Ammon's horn (tissue), 1 donor: ENCODE results near the gene PLEKHG3.

Experiments used
- DNase-seq: peaks from one replicate; pipeline ENCODE4 v3.0.0-alpha.2; 2016; ENCODE audit warnings: low spot score

PLEKHG3 gene

DNA sequence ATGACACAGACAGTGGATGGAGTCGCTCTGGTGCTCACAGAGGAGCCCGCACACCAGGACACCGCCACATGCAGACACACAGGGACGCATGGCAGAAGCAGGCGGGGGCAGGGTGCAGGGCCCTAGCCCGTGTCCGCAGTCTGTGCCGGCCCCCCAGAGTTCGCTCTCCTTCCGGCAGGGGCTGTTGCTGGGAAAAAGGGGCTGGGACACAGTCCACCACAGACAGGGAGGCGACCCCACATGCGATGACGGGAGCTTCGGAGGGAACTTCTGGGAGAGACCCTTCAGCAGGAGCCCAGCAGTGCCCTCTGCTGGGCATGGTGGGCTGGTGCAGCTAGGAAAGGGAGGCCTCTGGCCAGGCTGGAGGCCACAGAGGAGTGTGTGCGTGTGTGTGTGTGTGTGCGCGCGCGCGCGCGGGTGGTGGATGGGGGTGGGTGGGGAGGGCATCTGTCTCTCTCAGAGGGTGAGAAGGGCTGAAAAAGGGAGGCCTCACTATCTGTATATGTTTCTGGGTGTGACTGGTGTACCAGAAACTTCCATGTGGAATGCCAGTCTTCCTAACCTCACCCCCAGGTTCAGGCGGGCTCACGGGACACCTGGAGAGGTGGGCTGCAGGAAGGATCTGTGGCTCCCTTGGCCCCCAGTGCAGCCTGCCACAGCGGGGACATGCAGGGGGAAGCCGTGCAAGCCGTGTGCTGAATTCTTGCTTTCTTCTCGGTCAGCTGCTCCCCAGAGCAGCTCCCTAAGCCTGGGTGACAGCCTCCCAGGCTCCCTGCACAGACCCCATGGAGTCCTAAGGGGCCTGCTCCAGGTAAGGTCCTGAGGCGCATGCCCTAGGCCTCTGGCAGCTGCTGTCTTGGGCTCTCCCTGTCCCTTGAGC lies 60.7 kb downstream of the PLEKHG3 start:
- peak; percentile 81 for DNase-seq

DNA sequence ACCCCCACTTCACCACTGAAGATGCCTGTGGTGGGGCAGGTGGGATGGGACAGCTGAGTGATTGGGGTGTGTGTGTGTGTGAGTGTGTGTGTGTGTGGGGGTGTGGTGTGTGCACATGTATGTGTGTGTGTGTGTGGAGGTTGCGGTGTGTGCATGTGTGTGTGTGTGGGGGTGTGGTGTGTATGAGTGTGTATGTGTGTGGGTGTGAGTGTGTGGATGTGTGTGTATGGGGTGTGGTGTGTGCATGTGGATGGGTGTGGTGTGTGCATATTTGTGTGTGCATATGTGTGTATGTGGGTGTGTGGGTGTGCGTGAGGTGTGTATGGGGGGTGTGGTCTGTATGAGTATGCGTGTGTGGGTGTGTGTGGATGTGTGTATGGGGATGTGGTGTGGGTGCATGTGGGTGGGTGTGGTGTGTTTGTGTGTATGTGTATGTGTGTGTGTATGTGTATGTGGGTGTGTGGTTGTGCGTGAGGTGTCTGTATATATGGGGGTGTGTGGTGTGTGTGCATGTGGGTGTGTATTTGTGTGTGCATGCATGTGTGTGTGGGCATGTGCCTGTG lies 61.6 kb downstream of the PLEKHG3 start:
- DNase-seq, result no peak

DNA sequence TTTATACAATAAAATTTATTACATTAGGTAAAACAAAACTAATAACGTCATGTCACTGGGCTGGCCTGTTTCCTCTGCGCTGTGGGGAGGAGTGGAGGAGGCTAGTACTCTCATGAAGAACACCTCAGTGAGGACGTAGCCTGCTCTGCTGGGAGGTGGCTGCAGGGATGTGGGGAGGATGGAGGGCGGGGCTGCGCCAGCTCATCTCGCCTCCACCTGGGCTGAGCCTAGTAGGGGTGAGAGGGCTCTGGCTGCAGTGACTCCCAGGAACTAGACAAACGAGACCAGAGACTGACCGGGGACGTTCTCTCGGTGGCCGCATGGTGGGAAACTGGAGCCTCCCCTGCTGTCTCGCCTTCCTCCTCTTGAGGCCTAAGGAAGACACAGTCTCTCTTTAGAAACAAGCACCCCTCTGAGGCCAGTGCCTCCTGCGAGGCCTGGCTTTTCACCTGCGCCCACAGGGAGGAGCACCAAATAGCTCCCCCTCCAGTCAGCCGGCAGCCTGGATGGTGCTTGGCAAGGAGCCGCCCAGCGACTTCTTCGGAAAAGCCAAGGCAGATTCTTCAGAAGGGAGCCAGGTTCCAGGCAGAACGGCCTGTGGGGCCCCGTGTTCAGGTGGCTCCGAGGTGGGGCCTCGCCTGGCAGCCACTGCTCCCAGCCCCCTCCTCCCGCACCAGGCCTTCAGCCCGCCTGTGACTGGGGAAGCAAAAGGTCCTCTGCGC lies 62.4 kb downstream of the PLEKHG3 start:
- no peak for DNase-seq

DNA sequence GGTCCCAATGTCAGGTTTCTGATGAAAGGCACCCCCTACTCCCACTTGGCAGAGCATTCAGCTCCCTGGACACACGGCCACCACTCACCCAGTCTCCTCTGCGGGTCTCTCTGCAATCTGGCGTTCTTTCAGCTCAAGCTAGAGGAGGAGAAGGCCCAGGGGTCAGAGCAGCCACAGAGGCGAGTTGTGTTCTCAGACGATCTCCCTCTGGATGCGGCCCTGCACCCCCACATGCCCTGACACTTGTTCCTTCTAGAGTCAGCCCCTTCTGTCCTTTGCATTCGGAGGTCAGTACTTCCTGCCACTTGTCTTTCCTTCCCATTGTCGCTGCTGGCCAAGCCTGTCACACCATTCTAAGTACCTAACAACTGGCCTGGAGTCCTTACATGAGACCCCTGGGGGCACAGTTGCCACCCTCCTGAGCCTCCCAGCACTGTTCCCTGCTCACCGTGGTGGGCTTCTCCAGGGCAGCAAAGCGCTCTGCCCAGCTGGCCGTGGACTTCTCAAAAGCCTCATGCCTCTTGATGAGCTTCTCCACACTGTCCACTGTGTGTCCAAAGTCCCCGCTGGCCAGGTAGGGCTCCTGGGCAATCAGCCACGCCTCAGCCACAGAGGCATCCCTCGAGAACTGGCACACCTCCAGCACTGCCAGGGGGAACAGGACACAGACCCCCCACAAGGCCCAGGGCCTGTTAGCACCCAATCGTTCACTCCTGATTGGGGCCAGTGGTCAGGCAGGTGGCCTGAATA lies 63.2 kb downstream of the PLEKHG3 start:
- DNase-seq, result no peak

DNA sequence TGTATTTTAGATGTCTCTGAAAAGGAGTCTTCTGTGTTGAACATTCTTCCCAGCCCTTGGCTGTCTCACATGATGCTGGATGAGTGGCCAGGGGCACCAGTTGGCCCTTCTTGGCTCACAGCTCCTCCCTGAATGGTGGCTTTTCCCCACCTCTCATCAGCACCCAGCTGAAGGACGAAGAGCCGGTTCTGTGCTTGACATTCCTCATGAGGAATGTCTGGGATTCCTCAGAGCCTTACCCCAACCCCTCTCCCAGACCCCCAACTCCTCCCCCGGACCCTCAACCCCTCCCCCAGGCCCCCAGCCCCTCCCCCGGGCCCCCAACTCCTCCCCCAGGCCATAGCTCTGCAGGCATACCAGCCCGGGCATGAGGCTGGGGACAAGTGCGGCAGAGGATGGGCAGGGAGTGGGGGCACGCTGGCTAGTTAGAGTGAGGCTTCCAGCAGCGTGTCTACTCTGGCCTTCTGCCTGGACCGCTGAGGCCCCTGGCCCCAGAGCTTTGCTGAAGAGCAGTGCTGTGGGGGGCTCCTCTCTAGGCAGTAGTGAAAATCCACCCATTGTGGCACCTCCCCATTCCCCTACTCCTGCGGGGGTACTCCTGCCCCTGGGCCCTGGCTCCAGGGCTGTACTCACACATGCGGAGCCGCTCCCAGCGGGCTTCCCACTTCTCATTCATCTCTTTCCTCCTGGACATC lies 64.3 kb downstream of the PLEKHG3 start:
- DNase-seq, result no peak

DNA sequence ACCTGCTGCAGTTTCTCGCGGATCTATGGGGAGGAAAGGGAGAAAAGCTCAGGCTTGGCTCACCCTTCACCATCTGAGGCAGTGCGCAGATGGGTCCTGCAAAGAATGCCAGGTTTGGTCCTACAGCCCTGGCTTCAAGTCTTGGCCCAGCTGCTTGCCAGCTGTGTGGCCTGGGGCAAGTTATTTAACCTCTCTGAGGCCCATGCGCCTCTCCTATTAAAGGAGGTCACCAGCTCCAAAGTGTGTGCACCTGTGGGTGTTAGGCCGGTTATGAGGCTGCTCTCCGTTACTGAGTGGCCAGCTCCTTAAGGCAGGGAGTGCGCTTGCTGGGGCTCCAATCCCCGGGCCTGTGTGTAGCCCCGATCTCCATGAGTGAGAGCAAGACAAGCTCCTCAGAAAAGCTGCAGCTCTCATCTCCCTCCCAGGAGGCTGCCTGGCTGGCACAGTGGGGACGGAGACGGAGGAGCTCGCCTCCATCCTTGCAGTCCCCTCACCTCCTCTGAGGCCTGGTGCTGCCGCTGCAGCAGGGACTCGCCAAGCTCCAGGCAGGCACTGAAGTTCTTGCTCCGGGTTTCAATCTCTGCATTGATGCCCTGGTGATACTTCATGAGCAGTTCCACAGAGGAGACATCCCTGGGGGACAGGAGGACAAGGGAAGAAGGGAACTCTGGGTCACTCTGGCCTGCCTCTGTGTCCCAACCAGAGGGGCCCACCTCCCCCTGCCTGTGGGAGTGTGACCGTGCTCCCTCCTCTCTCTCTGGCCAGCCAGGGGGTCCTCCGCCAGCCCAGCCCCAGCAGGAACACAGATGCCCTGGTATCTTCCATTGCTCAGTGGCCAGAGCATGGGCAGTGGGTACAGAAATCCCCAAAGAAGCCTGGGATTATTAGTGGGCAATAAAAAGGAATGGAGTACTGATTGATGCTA lies 65.1 kb downstream of the PLEKHG3 start:
- no peak for DNase-seq

DNA sequence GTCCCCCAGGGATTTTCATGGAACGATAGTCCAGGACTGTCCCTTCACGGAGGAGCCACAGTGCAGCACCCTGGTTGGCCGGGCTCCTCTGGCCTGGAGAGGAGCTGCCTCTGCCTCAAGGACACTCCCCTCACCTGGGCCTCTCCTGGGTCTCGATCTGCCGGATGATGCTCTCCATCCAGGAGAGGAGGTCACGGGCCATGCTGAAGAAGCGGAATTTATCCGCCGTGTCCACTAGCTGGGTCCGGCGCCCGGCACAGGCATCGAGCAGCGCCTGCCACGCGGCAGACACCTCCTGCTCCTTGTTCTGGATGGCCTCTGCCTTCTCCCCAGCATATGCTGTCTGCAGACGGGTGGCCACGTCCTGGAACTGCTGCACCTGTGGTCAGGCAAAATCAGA lies 66.5 kb downstream of the PLEKHG3 start:
- DNase-seq, result no peak

DNA sequence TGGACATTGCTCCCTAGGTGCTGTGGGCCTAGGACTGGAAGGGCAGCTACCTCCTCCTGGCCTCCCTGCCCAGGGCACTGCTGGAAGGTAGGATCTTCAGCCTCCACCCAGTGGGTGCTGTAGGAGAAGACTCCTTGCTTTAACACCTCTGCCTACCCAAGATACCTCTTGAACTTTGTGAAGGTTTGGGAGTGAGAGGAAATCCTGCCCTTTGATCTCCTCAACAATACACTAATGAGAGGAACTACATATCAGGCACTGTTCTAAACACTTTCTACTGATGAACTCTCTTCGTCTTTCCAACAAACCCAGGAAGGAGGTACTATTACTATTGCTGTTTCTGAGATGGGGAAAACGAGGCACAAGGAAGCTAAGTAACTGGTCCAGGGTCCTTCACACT lies 66.9 kb downstream of the PLEKHG3 start:
- DNase-seq, result no peak

DNA sequence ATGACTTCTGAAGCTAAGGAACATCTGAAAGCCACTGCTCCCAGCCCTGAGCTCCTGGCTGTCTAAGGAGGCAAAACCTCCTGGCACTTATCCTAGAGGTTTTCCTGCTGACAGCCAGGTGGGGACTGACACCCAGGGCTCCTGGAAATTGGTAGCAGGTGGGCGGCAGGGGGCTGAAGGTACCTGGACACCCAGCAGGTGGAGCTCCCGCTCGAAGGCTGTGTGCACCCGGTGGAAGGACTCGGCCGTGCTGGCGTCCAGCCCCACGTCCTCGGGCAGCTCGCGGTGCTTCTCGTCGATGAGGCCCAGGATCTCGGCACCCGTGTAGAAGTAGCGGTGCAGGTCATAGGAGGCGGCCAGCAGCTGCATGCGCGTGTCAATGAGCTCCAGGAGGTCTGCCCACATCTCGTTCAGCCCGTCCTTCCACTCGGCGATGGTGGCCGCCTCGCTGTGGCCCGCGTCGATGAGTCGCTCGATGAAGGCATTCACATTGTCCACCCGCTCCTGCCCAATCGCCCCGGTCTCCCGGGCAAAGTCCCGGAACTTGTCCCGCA lies 68.2 kb downstream of the PLEKHG3 start:
- DNase-seq, result no peak

DNA sequence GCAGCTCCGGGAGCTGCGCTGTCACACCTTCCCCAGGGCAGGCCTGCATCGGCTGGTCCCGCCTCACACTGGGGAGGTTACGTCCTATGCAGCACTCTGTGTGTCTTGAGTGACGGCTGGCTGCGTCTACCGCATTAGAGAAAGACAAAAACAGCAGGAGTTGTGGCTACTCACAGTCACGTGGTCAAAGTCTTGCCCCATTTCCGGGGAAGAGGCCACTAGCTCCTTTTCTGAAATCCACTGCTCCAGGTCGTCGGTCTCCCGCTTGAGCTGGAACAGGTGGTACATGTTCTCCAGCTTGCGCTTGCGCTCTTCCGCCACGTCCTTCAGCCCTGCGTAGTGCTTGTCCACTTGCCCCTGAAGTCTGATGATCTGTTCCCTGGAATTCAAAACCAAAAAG lies 68.8 kb downstream of the PLEKHG3 start:
- DNase-seq, result no peak

DNA sequence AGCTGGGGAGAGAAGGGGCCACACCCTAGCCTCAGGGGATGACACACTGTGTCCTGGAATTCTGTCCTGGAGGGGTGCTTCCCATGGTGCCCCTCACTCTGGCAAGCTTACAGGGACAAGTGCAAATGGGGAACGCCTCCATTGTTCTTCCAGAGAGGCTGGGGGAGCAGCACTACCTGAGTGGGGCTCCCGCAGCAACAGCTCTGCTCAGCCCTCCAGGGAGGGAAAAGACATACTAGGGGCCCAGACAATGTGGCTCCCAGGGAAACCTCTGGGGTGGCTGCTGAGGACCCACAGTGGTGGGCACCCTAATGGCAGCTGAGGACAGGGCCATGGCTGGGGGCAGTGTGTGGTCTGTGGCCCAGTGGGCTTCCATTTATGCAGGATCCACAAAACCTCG lies 69.4 kb downstream of the PLEKHG3 start:
- no peak for DNase-seq

DNA sequence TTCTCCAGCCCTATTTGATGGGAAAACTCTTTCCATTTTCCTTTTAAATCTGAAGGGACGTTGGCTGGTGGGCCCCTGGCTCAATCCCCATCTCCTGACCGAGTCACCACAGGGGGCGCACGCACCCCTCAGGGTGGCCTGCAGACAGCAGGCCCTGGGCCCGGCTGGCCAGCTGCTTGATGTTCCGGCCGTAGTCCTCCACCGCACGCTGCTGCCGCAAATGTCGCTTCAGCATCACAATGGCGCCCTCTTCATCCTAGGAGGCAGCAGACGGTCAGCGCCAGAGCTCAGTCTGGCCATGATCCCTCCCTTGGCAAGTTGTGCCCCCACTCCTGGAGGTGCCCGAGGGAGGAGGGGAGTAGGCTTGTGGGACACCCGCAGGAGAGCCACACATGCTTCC lies 70.0 kb downstream of the PLEKHG3 start:
- DNase-seq, result no peak

DNA sequence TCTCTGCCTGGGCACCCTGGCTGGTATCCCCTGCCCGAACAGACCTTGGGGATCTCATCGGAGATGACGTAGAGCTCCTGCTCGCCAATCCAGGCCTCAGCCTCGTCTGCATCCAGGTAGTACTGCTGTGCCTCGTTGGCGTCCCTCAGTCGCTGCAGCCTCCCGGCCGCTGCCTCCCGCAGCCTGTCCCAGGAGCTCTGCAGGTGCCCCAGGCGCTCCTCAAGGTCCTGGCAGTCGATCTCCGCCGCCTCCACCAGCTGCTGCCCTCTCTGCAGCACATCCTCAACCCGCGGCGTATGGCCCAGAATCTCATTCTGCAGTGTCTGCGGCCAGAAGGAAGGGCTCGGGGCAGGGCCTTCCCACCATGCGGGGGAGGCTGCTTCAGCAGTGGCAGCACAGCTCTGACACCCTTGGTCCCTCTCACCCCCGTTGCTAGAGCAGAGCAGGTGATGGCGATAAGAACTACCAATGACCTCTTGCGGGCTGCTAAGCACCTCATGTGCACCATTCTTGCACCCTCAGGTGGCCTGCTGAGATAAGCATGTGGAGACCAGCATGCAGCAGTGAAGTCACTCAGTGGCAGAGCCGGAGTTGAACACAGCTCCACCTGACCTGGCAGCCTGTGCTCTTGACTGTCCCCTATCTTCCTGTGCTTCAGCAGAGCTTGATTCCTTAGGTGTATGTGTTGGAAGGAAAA lies 71.0 kb downstream of the PLEKHG3 start:
- no peak for DNase-seq

DNA sequence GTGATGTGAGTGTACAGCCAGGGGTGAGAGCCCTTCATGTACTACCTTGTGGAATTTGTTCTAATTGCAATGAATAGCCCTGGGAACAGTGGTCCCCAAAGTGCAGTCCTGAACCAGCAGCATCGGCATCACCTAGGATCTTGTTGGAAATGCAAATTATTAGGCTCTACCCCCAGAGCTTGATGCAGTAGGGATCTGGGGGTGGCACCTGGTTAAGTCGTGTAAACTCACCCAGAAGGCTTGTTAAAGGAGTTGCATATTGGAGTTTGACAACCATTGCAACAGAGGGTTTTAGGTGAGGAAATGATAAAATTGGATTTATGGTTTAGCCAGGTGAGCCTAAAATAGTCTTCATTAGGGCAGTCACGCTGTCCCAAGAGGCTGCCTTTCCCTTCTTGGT lies 73.2 kb downstream of the PLEKHG3 start:
- no peak for DNase-seq

DNA sequence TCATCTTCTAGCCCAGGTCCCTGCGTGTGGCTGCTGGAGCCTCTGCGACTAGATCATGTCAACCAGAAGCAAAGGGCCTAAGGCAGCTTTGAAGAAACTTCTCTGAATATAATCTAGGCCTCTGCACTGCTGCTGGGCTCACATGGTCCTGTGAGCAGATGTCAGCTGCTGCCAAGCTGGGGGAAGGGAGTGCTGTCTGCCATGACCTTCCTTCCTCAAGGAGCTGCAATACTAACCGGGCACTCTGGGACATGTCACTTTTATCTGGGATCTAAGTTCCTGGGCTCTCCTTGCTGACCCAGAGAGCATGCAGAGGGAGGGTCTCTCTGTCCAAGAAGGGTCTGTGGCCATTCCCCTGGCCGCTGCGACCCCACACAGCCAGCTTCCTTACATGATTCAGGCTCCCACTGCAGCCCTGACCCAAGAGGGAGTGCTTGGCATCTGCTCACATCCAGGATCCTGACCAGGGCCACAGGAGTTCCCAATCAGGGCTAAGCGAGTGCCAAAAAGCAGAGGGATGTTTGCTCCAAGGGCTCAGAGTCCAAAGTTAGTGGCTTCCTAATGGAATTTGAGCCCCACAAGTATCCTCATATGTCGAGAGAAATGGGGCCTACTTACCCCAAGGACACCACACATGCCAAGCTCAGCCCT lies 74.0 kb downstream of the PLEKHG3 start:
- no peak for DNase-seq

DNA sequence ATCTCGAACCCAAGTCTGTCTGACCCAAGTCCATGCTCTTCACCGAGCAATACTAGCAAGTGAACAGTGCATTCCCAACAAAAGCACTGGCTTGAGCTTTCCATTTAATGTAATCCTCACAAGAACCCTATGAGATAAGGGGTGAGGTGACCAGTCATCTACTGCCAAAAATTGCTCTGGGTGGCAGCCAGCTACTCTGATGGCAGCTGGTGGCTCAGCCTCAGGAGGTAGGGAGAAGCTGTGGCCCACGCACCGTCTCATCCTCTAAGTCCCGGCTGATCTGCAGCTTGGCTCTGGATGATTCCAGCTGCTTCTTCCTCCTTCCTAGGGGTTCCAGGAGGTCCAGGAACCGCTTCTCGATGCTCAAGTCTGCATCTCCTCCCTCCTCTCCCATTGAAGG lies 75.2 kb downstream of the PLEKHG3 start:
- DNase-seq, result no peak

DNA sequence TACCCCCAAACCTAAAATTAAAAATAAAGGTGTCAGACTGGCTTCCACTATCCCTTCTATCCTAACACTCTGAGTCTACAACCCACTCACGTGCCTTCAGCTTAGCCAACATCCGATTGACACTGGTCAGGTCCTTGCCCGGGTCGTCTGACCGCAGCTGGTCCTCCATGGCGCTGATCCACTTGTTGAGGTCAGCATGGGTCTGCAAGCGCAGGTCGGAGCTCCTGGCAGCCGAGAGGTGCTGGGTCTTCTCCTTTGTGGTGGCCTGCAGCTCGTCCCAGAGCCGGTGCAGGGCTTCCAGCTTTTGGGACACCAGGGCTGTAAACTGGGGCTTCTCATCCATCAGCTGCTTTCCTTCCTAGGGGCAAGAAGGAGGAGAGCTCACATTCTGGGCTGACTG lies 78.0 kb downstream of the PLEKHG3 start:
- no peak for DNase-seq

DNA sequence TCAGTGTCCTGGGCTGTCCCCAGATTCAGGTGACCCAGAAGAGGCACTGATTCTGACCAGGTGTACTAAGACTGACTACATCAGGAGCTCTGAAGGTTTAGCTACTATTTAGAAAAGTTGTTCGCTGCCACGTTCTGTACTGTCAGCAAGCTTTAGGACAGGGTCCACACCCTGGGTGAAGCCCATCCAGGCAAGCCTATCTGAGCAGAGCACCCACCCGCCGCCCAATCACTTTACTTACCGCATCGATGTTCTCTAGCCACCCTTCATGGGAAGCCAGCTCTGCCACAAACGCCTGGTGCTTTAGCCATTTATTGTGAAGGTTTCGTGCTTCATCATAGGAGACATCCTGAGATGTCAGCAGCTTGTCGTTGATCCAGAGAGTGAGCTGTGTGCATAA lies 79.8 kb downstream of the PLEKHG3 start:
- no peak for DNase-seq
